K562 (cell line): ENCODE results near the gene TUBD1. TPM values are rescaled to one million over a fixed set of nuclear protein-coding genes. Genes with fewer than 3 reads are reported as not detected.

Source experiments
- BRCA1 ChIP-seq, 2 experiments: fragments of 450-650 bp in 1 of 2; sonication (generic) in 1 of 2; formaldehyde crosslinking in 1 of 2; IDR thresholded peaks; 2 replicates each; pipeline versions ENCODE4 v1.5.0 to v1.6.1; 2017 to 2020; ENCODE audit warnings: mild to moderate bottlenecking in 1 of 2, missing genetic modification reagents in 1 of 2
- BRD9 ChIP-seq: fragments of 450-650 bp; IDR thresholded peaks from 2 replicates; pipeline ENCODE4 v1.6.1; 2018; ENCODE audit warnings: low read depth; ENCODE audit not compliant: partially characterized antibody
- CREB1 ChIP-seq, 2 experiments: sonication (generic) in 1 of 2; formaldehyde crosslinking in 1 of 2; IDR thresholded peaks; 2 replicates each; pipeline versions ENCODE4 v1.6.1 to v1.8.0; 2012 to 2022; ENCODE audit warnings: inconsistent platforms in 1 of 2, mild to moderate bottlenecking in 1 of 2, missing genetic modification reagents in 1 of 2, moderate library complexity in 1 of 2
- FOXK2 ChIP-seq, 2 experiments: fragments of 450-650 bp; IDR thresholded peaks in 1 of 2; conservative IDR thresholded peaks in 1 of 2; 2 replicates each; pipeline ENCODE4 v1.6.1; 2016; ENCODE audit warnings: low read depth in 2 of 2, mild to moderate bottlenecking in 1 of 2
- GATA2 ChIP-seq: sonication (generic); formaldehyde crosslinking; IDR thresholded peaks from 2 replicates; pipeline ENCODE4 v1.4.0; 2020; ENCODE audit warnings: mild to moderate bottlenecking, missing genetic modification reagents
- KAT2B ChIP-seq: IDR thresholded peaks from one replicate; pipeline ENCODE4 v1.6.1; 2012; ENCODE audit warnings: low read depth, mild to moderate bottlenecking, control low read depth, inconsistent platforms, low read length, moderate library complexity
- NCOA4 ChIP-seq: fragments of 450-650 bp; IDR thresholded peaks from 2 replicates; pipeline ENCODE4 v1.6.1; 2018; ENCODE audit warnings: mild to moderate bottlenecking; ENCODE audit not compliant: partially characterized antibody
- POLR2A ChIP-seq: fragments of 450-650 bp; conservative IDR thresholded peaks from 2 replicates; pipeline ENCODE4 v1.6.1; 2016
- SAFB2 ChIP-seq: fragments of 200-400 bp; formaldehyde crosslinking; IDR thresholded peaks from 2 replicates; pipeline ENCODE4 v1.6.1; 2018; ENCODE audit warnings: borderline replicate concordance, low read length, low read depth, moderate library complexity; ENCODE audit not compliant: severe bottlenecking
- SMARCA4 ChIP-seq: fragments of 450-650 bp; IDR thresholded peaks from 2 replicates; pipeline ENCODE4 v1.6.1; 2016
- SNIP1 ChIP-seq: fragments of 450-650 bp; IDR thresholded peaks from 2 replicates; pipeline ENCODE4 v1.7.1; 2017; ENCODE audit warnings: low read depth, mild to moderate bottlenecking
- TAF9B ChIP-seq: fragments of 450-650 bp; IDR thresholded peaks from 2 replicates; pipeline ENCODE4 v1.6.1; 2018; ENCODE audit warnings: mild to moderate bottlenecking; ENCODE audit not compliant: partially characterized antibody
- TCFL5 ChIP-seq: fragments of 250-450 bp; sonication (Bioruptor Pico); conservative IDR thresholded peaks from 2 replicates; pipeline ENCODE4 v1.6.1; 2021; ENCODE audit warnings: mild to moderate bottlenecking, moderate library complexity, matching md5 sums
- ZC3H4 ChIP-seq: sonication (generic); formaldehyde crosslinking; IDR thresholded peaks from 2 replicates; pipeline ENCODE4 v1.9.0; 2021; ENCODE audit warnings: missing genetic modification reagents, borderline replicate concordance
- ZNF146 ChIP-seq: IDR thresholded peaks from one replicate; pipeline ENCODE4 v1.6.1; 2018; ENCODE audit warnings: missing compliant biosample characterization; ENCODE audit not compliant: unreplicated experiment
- ZNF232 ChIP-seq: sonication (generic); formaldehyde crosslinking; IDR thresholded peaks from 2 replicates; pipeline ENCODE4 v1.8.0; 2022; ENCODE audit warnings: mild to moderate bottlenecking, missing genetic modification reagents
- ZNF3 ChIP-seq: fragments of 250-450 bp; sonication (Bioruptor Pico); IDR thresholded peaks from 2 replicates; pipeline ENCODE4 v1.5.0; 2021; ENCODE audit warnings: mild to moderate bottlenecking, moderate library complexity
- ZNF57 ChIP-seq: fragments of 450-650 bp; formaldehyde crosslinking; IDR thresholded peaks from 2 replicates; pipeline ENCODE4 v1.4.0; 2020; ENCODE audit warnings: mild to moderate bottlenecking, moderate library complexity
- polyA plus RNA-seq, 8 experiments: library from polyadenylated mRNA; depleted of rRNA in 4 of 8; stranded (reverse) in 5 of 8; unstranded in 3 of 8; fragments of >200 nt; fragmentation: Nextera tagmentation in 2 of 8; fragmentation: Illumina TruSeq in 1 of 8; extraction: Ambion mirVana in 2 of 8; extraction: Trizol in 1 of 8; gene quantifications; 2 replicates each; pipeline versions ENCODE4 v1.2.1 to v1.2.3, GENCODE V29; 2011 to 2014; ENCODE audit warnings: inconsistent platforms in 1 of 8, missing spikeins in 1 of 8
- total RNA-seq, 7 experiments: library from RNA; depleted of rRNA in 6 of 7; stranded (reverse); fragments of >200 nt in 6 of 7; fragmentation: Illumina TruSeq in 2 of 7; extraction: Trizol in 2 of 7; gene quantifications; 2 replicates each; pipeline versions ENCODE4 v1.2.1 to v1.2.3, GENCODE V29; 2011 to 2021; ENCODE audit warnings: low replicate concordance in 1 of 7
- TF ChIP-seq, protein P1 (sequence below), 3 experiments: fragments of 200-800 bp in 1 of 3; sonication (Bioruptor generic) in 1 of 3; sonication (generic) in 1 of 3; formaldehyde crosslinking in 1 of 3; IDR thresholded peaks; 2 replicates each; pipeline versions ENCODE4 v1.6.1 to v1.8.0; 2016 to 2022; ENCODE audit warnings: mild to moderate bottlenecking in 2 of 3, missing compliant biosample characterization in 2 of 3, missing genetic modification characterization in 2 of 3, missing genetic modification reagents in 1 of 3
- TF ChIP-seq, protein P2 (sequence below): fragments of 450-650 bp; IDR thresholded peaks from 2 replicates; pipeline ENCODE4 v1.6.1; 2014; ENCODE audit warnings: low read depth, mild to moderate bottlenecking, moderate library complexity, borderline replicate concordance
- TF ChIP-seq, protein P3 (sequence below): sonication (generic); formaldehyde crosslinking; IDR thresholded peaks from 2 replicates; pipeline ENCODE4 v1.8.1; 2023; ENCODE audit warnings: mild to moderate bottlenecking, missing genetic modification reagents
- TF ChIP-seq, protein P4 (sequence below): fragments of 450-650 bp; formaldehyde crosslinking; IDR thresholded peaks from 2 replicates; pipeline ENCODE4 v1.4.0; 2020; ENCODE audit warnings: mild to moderate bottlenecking

TUBD1 gene
- total and polyA plus RNA-seq, 9 of the 15 experiments (the other 6 are each of a cell fraction or from before 2014, with no cell fraction given), result 10.8 to 35.3 (median 17.9) TPM

DNA sequence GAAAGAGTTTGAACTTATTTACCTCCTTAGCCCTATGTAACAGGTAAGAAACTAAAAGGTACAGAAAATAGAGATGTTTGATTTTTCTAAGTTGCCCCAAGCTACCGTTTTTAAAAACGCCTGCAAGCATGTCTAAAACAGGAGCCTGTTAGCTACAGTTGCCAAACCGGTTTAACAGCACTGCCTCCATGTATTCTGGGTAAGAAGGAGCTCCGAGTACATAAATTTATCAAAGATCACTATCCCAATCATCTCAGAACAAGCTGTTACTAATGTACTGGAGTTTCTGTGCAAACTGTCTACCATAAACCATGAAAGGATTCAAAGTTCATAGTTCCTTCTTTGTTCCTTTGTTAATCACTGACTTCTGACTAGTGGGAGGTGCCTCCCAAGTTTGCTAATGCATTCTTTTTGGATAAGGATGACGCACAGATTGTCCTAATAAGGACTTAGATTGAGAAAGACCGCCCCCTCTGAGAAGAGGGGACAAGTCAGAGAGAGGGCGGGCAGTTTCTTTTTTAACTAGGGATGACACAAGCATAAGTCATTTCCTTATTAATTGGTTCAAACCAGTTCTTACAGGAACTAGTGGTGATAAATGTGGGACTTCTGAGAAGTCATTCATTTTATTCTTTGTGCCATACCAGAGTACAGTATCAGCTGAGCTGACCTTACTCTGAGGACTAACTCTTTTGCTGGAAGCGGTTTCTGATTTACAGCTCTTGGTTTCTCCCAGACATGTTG is 55.3 kb downstream of the TUBD1 start (continued):
- TF ChIP-seq, protein P1, sequence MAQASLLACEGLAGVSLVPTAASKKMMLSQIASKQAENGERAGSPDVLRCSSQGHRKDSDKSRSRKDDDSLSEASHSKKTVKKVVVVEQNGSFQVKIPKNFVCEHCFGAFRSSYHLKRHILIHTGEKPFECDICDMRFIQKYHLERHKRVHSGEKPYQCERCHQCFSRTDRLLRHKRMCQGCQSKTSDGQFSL (CRISPR knock-in tag; IDR thresholded peaks at IDR 0.05), result no peak
- TF ChIP-seq, protein P1 (tag; IDR thresholded peaks at IDR 0.05), result no peak; a peak in 1 of 4 replicates
- TF ChIP-seq GATA2 (CRISPR knock-in tag) (no peak), SAFB2 (no peak), ZNF57 (CRISPR knock-in tag) (no peak), FOXK2 (conservative IDR thresholded peaks at IDR 0.05 in 1 of 2, IDR thresholded peaks at IDR 0.05 in 1 of 2; ENCODE audit: low read depth in 2 of 2) (peak; percentile 71 to 81), ZNF3 (CRISPR knock-in tag) (0 out of 2 replicates have a peak, but pooled peaks have one; percentile 9), SMARCA4 (peak; percentile 85), NCOA4 (no peak), ZNF146 (CRISPR knock-in tag) (no peak), TCFL5 (CRISPR knock-in tag) (peak; percentile 83; the same call in 1 of the 2 replicates), ZNF232 (CRISPR knock-in tag) (no peak), SNIP1 (no peak), KAT2B (no peak), CREB1 (IDR thresholded peaks at IDR 0.05) (peak; percentile 64), CREB1 (CRISPR knock-in tag; IDR thresholded peaks at IDR 0.05) (0 out of 2 replicates have a peak, but pooled peaks have one; percentile 26), ZC3H4 (CRISPR knock-in tag) (no peak), BRD9 (no peak), TAF9B (peak; percentile 96), POLR2A (peak; percentile 99), BRCA1 (IDR thresholded peaks at IDR 0.05) (no peak), BRCA1 (CRISPR knock-in tag; IDR thresholded peaks at IDR 0.05) (no peak)
- TF ChIP-seq, protein P2, sequence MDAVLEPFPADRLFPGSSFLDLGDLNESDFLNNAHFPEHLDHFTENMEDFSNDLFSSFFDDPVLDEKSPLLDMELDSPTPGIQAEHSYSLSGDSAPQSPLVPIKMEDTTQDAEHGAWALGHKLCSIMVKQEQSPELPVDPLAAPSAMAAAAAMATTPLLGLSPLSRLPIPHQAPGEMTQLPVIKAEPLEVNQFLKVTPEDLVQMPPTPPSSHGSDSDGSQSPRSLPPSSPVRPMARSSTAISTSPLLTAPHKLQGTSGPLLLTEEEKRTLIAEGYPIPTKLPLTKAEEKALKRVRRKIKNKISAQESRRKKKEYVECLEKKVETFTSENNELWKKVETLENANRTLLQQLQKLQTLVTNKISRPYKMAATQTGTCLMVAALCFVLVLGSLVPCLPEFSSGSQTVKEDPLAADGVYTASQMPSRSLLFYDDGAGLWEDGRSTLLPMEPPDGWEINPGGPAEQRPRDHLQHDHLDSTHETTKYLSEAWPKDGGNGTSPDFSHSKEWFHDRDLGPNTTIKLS, result no peak; the same call in 1 of the 2 replicates
- TF ChIP-seq, protein P3, sequence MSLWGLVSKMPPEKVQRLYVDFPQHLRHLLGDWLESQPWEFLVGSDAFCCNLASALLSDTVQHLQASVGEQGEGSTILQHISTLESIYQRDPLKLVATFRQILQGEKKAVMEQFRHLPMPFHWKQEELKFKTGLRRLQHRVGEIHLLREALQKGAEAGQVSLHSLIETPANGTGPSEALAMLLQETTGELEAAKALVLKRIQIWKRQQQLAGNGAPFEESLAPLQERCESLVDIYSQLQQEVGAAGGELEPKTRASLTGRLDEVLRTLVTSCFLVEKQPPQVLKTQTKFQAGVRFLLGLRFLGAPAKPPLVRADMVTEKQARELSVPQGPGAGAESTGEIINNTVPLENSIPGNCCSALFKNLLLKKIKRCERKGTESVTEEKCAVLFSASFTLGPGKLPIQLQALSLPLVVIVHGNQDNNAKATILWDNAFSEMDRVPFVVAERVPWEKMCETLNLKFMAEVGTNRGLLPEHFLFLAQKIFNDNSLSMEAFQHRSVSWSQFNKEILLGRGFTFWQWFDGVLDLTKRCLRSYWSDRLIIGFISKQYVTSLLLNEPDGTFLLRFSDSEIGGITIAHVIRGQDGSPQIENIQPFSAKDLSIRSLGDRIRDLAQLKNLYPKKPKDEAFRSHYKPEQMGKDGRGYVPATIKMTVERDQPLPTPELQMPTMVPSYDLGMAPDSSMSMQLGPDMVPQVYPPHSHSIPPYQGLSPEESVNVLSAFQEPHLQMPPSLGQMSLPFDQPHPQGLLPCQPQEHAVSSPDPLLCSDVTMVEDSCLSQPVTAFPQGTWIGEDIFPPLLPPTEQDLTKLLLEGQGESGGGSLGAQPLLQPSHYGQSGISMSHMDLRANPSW (CRISPR knock-in tag), result no peak
- TF ChIP-seq, protein P4, sequence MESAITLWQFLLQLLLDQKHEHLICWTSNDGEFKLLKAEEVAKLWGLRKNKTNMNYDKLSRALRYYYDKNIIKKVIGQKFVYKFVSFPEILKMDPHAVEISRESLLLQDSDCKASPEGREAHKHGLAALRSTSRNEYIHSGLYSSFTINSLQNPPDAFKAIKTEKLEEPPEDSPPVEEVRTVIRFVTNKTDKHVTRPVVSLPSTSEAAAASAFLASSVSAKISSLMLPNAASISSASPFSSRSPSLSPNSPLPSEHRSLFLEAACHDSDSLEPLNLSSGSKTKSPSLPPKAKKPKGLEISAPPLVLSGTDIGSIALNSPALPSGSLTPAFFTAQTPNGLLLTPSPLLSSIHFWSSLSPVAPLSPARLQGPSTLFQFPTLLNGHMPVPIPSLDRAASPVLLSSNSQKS, result no peak
